NCI-H2227 (cell line): ENCODE results near the gene LRRC31.
A peak's percentile ranks its signal among the peaks of the same experiment; 100 is the strongest.

Experiments used
- DNase-seq: peaks from one replicate; lab custom pipeline; 2025; ENCODE audit not compliant: unreplicated experiment; lab: John Stamatoyannopoulos, UW

The LRRC31 gene

GRCh38 chr3:169864270-169864669, 5.5 kb downstream of the LRRC31 start:
- no peak for DNase-seq

GRCh38 chr3:169863458-169863899, 6.3 kb downstream of the LRRC31 start:
- DNase-seq: peak; percentile 75

GRCh38 chr3:169861871-169862270, 7.9 kb downstream of the LRRC31 start:
- DNase-seq: peak; percentile 5

- no peak for DNase-seq
Observed at GRCh38 chr3:169857811-169858210, 11.9 kb downstream of the LRRC31 start.

- no peak for DNase-seq
Observed at GRCh38 chr3:169855514-169855913, 14.2 kb downstream of the LRRC31 start.

DNA sequence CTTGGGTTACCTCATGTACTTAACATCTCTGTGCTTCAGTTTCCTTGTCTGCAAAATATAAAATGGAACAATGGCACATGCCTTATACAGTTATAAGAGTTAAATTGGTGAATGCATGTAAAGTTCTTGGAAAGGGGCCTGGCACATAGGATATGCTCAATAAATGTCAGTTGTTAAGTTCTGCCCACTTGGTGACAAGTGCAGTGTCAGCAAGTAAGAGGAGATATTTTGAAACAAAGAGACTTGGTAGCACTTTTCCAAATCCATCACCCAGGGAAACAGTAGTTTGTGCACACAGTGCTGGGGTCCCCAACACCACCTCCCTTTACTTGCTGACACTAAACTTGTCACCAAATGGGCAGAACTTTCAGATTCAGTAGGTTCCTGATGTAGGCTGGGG, 19.1 kb downstream of the LRRC31 start:
- no peak for DNase-seq

GRCh38 chr3:169848741-169849140, 21.0 kb downstream of the LRRC31 start:
- no peak for DNase-seq

DNA sequence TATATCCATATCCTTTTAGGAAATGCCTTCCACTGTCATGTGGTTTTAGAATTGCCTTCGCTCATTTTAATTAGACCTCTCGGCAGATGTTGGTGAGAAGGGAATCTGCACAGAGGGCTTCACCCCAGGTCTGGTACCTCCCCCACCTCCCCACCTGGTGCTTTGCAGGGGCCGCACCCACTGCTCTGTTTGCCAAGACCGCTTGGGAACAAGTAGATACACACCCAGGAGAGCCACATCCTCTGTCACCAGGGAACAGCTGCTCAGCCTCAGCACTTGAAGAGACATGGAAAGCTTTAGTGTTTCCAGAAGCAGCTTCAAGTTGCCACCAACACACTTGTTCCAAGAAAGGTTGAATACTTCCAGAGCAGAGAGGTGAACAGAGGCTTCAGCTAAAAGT, 21.8 kb downstream of the LRRC31 start:
- DNase-seq: no peak

DNA sequence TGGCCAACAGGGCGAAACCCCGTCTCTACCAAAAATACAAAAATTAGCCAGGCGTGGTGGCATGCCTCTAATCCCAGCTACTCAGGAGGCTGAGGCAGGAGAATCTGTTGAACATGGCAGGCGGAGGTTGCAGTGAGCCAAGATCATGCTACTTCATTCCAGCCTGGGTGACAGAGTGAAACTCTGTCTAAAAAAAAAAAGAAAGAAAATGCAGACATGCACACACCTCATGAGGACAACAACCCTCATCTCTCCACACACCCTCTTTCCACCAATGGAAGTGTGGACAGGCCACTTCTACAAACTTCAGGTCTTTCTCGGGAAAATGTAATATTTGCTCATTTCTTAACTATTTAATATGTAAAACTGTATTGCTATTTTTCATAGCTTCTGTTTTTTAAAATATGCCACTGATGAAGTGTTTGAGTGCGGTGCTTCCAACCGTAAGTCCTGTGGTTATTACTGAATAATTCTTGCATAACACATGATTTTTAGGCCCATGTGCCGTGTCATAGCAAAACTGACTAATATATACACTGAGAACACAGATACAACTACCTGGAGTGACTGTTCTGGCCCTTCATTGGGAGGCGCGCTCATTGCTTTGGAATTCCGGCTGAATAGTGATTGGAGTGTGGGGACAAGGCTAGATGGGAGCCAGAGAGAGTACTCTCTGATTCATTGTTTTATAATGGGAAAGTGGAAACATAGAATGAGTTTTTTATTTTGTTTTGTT, 23.1 kb downstream of the LRRC31 start:
- DNase-seq: no peak

DNA sequence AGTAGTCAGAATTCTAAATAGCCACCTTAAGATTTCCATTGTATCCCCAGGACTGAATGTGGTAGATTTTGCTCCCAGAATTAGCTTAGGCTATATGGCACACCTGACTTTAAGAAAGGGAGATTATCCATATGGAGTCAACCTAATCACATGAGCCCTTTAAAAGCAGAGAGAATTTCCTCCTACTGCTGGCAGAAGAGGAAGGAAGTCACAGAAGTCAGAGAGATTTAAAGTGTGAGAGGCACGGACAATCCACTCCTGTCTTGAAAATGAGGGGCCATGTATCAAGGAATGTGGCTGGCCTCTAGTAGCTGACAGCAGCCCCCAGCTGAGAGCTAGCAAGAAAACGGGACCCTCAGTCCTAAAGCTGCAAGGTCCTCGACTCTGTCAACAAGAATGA, 26.8 kb downstream of the LRRC31 start:
- DNase-seq: no peak

DNA sequence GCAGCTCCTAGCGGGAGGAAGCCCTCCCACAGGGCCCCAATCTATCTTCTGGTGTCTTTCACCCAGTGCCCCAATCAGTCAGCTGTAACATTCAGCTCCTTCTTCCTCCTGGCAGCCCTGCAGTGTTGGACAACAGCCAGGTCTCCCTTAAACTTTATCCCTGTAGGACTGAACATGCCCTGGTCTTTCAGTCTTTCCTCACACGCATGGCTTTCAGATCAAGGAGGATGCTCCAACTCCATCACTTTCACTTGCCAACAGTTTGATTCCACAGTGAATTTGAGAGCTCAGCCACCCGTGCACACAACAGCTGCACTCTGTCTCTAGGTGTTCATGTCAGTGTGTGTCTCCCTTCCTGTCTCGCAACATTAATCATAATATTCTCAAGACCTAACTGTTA, 28.6 kb downstream of the LRRC31 start:
- no peak for DNase-seq

DNA sequence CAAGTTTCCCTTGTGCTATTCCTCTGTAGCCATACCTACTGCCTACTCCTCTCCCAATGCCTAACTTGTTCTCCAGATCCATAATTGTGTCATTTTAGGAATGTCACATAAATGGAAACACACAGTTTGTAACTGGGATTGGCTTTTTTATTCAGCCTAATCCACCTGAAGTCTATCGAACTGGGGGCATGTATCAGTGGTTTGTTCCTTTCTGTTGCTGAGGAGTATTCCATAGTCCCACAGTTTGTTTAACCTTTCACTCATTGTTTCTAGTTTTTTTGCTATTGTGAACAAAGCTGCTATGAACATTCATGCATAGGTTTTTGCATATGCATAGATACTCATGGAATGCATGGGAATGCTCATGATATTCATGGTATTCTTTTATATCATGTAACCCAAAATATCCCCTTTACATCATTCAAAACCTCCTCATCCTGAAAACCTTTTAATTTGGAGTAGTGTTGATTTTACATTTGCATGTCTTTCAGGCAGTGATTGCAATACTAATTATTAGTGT, 31.2 kb downstream of the LRRC31 start:
- DNase-seq: no peak

DNA sequence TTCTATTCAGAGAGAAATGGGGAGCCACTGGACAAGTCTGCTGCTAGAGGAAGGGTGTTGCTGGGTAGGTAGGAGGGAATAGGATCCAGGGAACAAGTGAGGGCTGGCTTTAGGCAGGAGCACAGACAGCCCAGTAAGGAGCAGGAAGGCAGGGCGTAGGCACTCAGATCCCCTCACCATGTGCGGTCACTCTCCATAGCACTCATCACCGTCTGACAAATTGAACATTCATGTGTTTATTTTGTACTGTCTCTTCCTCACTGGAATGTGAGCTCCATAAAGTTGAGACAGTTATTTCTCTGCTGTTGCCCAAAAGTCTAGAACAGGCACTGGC, 32.8 kb downstream of the LRRC31 start:
- no peak for DNase-seq

- DNase-seq: no peak
Observed at GRCh38 chr3:169836078-169836941, 33.4 kb downstream of the LRRC31 start.

DNA sequence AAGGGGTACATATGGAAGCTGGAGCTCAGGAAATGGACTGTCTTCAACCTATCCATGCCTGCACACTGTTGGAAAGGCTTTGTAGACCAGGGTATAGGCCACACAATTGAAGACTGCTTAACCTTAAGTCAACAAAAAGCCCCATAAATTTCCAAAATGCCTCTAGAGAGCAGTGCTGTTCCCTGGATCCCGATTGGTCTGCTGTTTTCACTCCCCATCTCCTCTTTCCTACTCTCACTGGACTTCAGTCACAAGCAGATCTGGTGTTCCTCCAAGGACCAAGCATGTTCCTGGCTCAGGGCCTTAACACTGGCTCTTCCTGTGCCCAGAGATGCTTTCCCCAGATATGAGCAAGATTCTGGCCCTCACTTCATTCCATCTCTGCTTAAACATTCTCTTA, 34.2 kb downstream of the LRRC31 start:
- no peak for DNase-seq

DNA sequence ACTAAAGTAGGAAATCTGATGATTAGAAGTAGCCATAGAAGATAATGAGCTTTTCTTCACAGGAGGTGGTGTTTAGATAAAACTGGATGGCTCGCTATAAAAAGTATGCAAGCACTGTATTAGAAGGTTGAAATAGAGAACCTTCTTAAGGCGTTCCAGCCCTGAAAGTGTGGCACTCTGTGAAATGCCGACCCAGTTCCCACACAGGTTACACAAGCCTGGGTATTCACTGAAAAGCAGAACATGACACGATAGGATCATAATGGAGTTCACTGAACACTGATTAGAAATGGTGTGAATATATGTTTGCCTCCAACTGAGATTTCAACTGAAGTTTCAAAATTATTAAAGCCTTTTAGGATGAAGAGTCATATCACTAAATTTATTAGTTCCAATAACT, 42.0 kb downstream of the LRRC31 start:
- no peak for DNase-seq

GRCh38 chr3:169825316-169825715, 44.4 kb downstream of the LRRC31 start:
- no peak for DNase-seq

DNA sequence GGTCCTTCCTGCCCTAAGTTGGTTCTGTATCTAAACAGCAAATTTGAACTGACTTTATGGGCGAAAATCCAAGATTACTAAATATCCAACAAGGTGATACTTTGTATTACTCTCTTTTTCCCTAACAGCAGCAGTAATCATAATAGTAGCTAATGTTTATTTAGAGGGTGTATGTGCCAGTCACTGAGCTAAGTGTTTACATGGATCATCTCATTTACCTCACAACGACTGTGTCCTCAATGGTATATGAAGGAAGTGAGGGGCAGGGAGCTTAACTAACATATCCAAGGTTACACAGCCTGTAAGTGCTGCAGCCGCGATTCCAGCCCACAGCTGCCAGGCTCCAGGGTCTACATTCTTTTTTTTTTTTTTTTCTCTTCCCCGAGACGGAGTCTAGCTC, 46.8 kb downstream of the LRRC31 start:
- no peak for DNase-seq

- no peak for DNase-seq
Observed at GRCh38 chr3:169822540-169822939, 47.2 kb downstream of the LRRC31 start.

GRCh38 chr3:169822091-169822490, 47.6 kb downstream of the LRRC31 start:
- no peak for DNase-seq

- no peak for DNase-seq
Observed at GRCh38 chr3:169818316-169818715, 51.4 kb downstream of the LRRC31 start.

GRCh38 chr3:169815590-169816150, 54.1 kb downstream of the LRRC31 start:
- no peak for DNase-seq
